OCI-LY3 (cell line): Measurements from ENCODE around the gene FANCD2OS.

ENCODE experiments used
- EZH2phosphoT487 ChIP-seq: fragments of 200-600 bp; shearing (Covaris generic); IDR thresholded peaks from 2 replicates; pipeline ENCODE4 v1.6.1; 2018; ENCODE audit warnings: antibody characterized with exemption, mixed run types, low read depth
- TF ChIP-seq, protein P1 (sequence below): fragments of 200-600, 300-600 bp; sonication (generic); IDR thresholded peaks from 2 replicates; pipeline ENCODE4 v1.5.1; 2014; ENCODE audit warnings: antibody characterized with exemption, low read length, low read depth

DNA sequence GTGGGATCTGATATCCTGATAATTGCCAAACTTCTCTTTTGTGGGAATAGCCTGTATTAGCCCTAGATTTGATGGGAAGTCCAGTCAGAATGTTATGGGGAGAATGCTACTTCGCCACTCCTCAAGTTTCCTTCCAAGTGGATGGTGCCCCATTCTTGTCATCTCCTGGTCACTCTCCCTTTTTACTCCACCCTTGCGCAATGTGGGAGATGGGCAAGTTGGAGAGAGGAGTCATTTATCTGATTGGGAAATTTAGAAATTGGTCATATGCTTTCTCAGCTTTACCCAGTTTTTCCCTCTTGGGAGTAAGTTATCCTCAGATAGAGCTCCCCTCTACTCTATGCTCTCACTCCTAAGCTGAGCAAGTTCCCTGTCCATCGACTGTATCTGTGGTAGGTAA, 14.4 kb downstream of the FANCD2OS start:
- TF ChIP-seq, protein P1, sequence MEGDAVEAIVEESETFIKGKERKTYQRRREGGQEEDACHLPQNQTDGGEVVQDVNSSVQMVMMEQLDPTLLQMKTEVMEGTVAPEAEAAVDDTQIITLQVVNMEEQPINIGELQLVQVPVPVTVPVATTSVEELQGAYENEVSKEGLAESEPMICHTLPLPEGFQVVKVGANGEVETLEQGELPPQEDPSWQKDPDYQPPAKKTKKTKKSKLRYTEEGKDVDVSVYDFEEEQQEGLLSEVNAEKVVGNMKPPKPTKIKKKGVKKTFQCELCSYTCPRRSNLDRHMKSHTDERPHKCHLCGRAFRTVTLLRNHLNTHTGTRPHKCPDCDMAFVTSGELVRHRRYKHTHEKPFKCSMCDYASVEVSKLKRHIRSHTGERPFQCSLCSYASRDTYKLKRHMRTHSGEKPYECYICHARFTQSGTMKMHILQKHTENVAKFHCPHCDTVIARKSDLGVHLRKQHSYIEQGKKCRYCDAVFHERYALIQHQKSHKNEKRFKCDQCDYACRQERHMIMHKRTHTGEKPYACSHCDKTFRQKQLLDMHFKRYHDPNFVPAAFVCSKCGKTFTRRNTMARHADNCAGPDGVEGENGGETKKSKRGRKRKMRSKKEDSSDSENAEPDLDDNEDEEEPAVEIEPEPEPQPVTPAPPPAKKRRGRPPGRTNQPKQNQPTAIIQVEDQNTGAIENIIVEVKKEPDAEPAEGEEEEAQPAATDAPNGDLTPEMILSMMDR = no peak
- no peak for TF ChIP-seq EZH2phosphoT487
